LNCaP clone FGC (cell line): ENCODE measurements around the gene LDLRAD4.
"Not testable (repeated sequence)": the region's sequence is repeated elsewhere in the genome, so short reads cannot be mapped to it uniquely, and the experiment has no call there.

Experiments
- DNase-seq: peaks from one replicate; pipeline ENCODE4 v3.0.0-alpha.2; 2011; ENCODE audit warnings: low read depth
- H3K4me3 ChIP-seq: 2 replicates; pipeline ENCODE4 v1.5.1; 2011; ENCODE audit warnings: mild to moderate bottlenecking, low read depth, low read length, control low read depth
- CTCF ChIP-seq: IDR thresholded peaks from 2 replicates; pipeline ENCODE4 v1.5.1; 2012; ENCODE audit warnings: mild to moderate bottlenecking; ENCODE audit not compliant: control insufficient read depth, insufficient read depth; ENCODE audit errors: extremely low read depth

The LDLRAD4 gene

GRCh38 chr18:13339653-13340052 is 121.1 kb downstream of the LDLRAD4 start:
- TF ChIP-seq CTCF: no peak
- no peak overlapping the region for H3K4me3 ChIP-seq

GRCh38 chr18:13346449-13346848 is 127.9 kb downstream of the LDLRAD4 start:
- not testable (repeated sequence) for H3K4me3 ChIP-seq, DNase-seq

More at GRCh38 chr18:13339653-13340052, 121.1 kb downstream of the LDLRAD4 start:
- DNase-seq: no peak

- DNase-seq: no peak
Measured at GRCh38 chr18:13353084-13353823, 134.7 kb downstream of the LDLRAD4 start.

GRCh38 chr18:13354402-13354801 is 135.8 kb downstream of the LDLRAD4 start:
- no peak for TF ChIP-seq CTCF
- DNase-seq: no peak
- no peak overlapping the region for H3K4me3 ChIP-seq

More at GRCh38 chr18:13353084-13353823, 134.7 kb downstream of the LDLRAD4 start:
- no peak overlapping the region for H3K4me3 ChIP-seq
- TF ChIP-seq CTCF: no peak

GRCh38 chr18:13356032-13356431 is 137.5 kb downstream of the LDLRAD4 start:
- DNase-seq: no peak
- no peak for TF ChIP-seq CTCF
- no peak overlapping the region for H3K4me3 ChIP-seq

- H3K4me3 ChIP-seq: no peak overlapping the region
- TF ChIP-seq CTCF: no peak
- DNase-seq: no peak
Measured at GRCh38 chr18:13357289-13357688, 138.7 kb downstream of the LDLRAD4 start.

- DNase-seq: no peak
- H3K4me3 ChIP-seq: no peak overlapping the region
- TF ChIP-seq CTCF: no peak
Measured at GRCh38 chr18:13359210-13359609, 140.7 kb downstream of the LDLRAD4 start.

- H3K4me3 ChIP-seq: no peak overlapping the region
- no peak for DNase-seq
- no peak for TF ChIP-seq CTCF
Measured at GRCh38 chr18:13361431-13361830, 142.9 kb downstream of the LDLRAD4 start.
